Measurements from ENCODE around the gene KLF15.

KLF15 gene

GRCh38 chr3:126391631-126392030 lies 34.4 kb upstream of the KLF15 start:
- TF ChIP-seq, protein P1, sequence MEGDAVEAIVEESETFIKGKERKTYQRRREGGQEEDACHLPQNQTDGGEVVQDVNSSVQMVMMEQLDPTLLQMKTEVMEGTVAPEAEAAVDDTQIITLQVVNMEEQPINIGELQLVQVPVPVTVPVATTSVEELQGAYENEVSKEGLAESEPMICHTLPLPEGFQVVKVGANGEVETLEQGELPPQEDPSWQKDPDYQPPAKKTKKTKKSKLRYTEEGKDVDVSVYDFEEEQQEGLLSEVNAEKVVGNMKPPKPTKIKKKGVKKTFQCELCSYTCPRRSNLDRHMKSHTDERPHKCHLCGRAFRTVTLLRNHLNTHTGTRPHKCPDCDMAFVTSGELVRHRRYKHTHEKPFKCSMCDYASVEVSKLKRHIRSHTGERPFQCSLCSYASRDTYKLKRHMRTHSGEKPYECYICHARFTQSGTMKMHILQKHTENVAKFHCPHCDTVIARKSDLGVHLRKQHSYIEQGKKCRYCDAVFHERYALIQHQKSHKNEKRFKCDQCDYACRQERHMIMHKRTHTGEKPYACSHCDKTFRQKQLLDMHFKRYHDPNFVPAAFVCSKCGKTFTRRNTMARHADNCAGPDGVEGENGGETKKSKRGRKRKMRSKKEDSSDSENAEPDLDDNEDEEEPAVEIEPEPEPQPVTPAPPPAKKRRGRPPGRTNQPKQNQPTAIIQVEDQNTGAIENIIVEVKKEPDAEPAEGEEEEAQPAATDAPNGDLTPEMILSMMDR (IDR thresholded peaks at IDR 0.05) = no peak
- Mint-ChIP-seq H3K9me3 (no peaks in the 10 kb centered on the region), H3K4me1 (peaks cover 15% of the 10 kb centered on the region), H3K36me3 (ENCODE audit: low read depth) (no peaks in the 10 kb centered on the region), H3K27ac (no peak overlapping the region), H3K4me3 (no peak overlapping the region), H3K27me3 (ENCODE audit: low read depth, poor library complexity) (peaks cover 66% of the 10 kb centered on the region)
- no peak for DNase-seq

DNA sequence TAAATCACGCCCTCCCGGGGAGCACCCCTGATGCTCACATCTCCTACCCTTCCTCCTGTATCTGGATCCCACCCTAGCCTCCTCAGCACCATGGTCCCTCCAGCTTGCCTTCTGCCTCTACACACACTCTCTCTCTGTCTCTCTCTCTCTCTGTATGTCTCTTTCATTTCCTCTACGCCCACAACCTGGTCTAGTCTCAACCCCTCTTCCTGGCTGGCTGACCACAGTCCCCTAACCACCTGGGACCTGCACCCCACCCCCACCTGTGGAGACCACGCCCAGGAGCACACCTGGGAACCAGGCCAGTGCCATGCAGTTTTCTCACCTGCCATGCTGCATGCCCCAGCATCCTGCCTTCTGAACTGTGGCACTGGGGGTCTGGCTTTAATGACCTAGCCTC lies 33.5 kb upstream of the KLF15 start:
- Mint-ChIP-seq H3K9me3 (no peaks in the 10 kb centered on the region), H3K4me3 (no peak overlapping the region), H3K27me3 (ENCODE audit: low read depth, poor library complexity) (peaks cover 59% of the 10 kb centered on the region), H3K36me3 (ENCODE audit: low read depth) (no peaks in the 10 kb centered on the region), H3K27ac (no peak overlapping the region), H3K4me1 (peaks cover 15% of the 10 kb centered on the region)
- TF ChIP-seq, protein P1 (IDR thresholded peaks at IDR 0.05) = no peak
- DNase-seq = no peak

DNA sequence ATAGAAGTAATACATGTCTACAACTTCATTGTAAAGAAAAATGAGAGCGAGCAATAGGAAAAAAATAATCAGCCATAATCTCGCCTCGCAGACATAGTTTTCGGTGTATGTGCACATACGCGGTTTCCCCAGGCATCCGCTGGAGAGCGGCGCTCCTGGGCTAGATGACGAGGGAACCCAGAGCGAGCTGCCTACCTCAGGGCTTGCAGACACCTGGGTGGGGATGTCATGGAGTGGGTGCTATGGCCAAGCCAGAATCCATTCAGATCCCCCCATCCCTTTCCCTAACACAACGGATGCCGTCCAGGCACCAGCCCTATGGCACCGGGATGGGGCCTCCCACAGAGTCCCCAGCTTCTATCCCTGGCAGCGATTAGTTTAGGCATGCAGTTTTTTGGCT lies 33.0 kb upstream of the KLF15 start:
- DNase-seq = no peak
- TF ChIP-seq, protein P1 (IDR thresholded peaks at IDR 0.05) = no peak
- H3K4me3 Mint-ChIP-seq = no peak overlapping the region
- peaks cover 11% of the 10 kb centered on the region for H3K4me1 Mint-ChIP-seq
- H3K36me3 Mint-ChIP-seq (ENCODE audit: low read depth) = no peaks in the 10 kb centered on the region
- H3K27ac Mint-ChIP-seq = no peak overlapping the region
- H3K27me3 Mint-ChIP-seq (ENCODE audit: low read depth, poor library complexity) = peaks cover 60% of the 10 kb centered on the region
- peaks cover 1% of the 10 kb centered on the region for H3K9me3 Mint-ChIP-seq

GRCh38 chr3:126389794-126390146 lies 32.6 kb upstream of the KLF15 start:
- Mint-ChIP-seq H3K27ac (no peak overlapping the region), H3K9me3 (peaks cover 5% of the 10 kb centered on the region), H3K27me3 (ENCODE audit: low read depth, poor library complexity) (peaks cover 57% of the 10 kb centered on the region), H3K36me3 (ENCODE audit: low read depth) (no peaks in the 10 kb centered on the region), H3K4me3 (peak overlapping the region; percentile 41), H3K4me1 (peaks cover 7% of the 10 kb centered on the region)
- TF ChIP-seq, protein P1 (IDR thresholded peaks at IDR 0.05) = no peak
- no peak for DNase-seq

- TF ChIP-seq, protein P1 (IDR thresholded peaks at IDR 0.05) = peak; percentile 82
- Mint-ChIP-seq H3K4me1 (peaks cover 1% of the 10 kb centered on the region), H3K27ac (no peak overlapping the region), H3K9me3 (peaks cover 8% of the 10 kb centered on the region), H3K27me3 (ENCODE audit: low read depth, poor library complexity) (peaks cover 55% of the 10 kb centered on the region), H3K4me3 (peak overlapping the region; percentile 41), H3K36me3 (ENCODE audit: low read depth) (no peaks in the 10 kb centered on the region)
- DNase-seq = peak; percentile 84
These were observed 32.0 kb upstream of the KLF15 start for GRCh38 chr3:126389112-126389793.

- TF ChIP-seq, protein P1 (IDR thresholded peaks at IDR 0.05) = no peak
- H3K27me3 Mint-ChIP-seq (ENCODE audit: low read depth, poor library complexity) = peaks cover 21% of the 10 kb centered on the region
- H3K9me3 Mint-ChIP-seq = peaks cover 21% of the 10 kb centered on the region
- H3K4me3 Mint-ChIP-seq = no peak overlapping the region
- H3K4me1 Mint-ChIP-seq = peaks cover under 1% of the 10 kb centered on the region
- H3K27ac Mint-ChIP-seq = no peak overlapping the region
- no peak for DNase-seq
- no peaks in the 10 kb centered on the region for H3K36me3 Mint-ChIP-seq (ENCODE audit: low read depth)
These were observed 24.8 kb upstream of the KLF15 start for GRCh38 chr3:126381966-126382365.

All from nephron progenitor cell (in vitro differentiated cells).